Colonic mucosa (tissue), 4 donors: ENCODE data around the gene ASTN2. TPM values are rescaled to one million over a fixed set of nuclear protein-coding genes. Genes with fewer than 3 reads are reported as not detected.
"Not testable (repeated sequence)": the region's sequence is repeated elsewhere in the genome, so short reads cannot be mapped to it uniquely, and the experiment has no call there.

ENCODE experiments used
- DNase-seq: peaks from one replicate; pipeline ENCODE4 v3.0.0-alpha.2; 2020
- H3K27ac ChIP-seq: fragments of 200-600 bp; one replicate; pipeline ENCODE4 v1.8.0; 2021
- H3K27me3 ChIP-seq: fragments of 200-600 bp; one replicate; pipeline ENCODE4 v1.8.0; 2021
- H3K36me3 ChIP-seq: fragments of 200-600 bp; one replicate; pipeline ENCODE4 v1.8.0; 2021
- H3K4me1 ChIP-seq: fragments of 200-600 bp; one replicate; pipeline ENCODE4 v1.8.0; 2021; ENCODE audit warnings: mild to moderate bottlenecking
- H3K4me3 ChIP-seq: fragments of 200-600 bp; one replicate; pipeline ENCODE4 v1.8.0; 2021
- H3K9ac ChIP-seq, 2 donors: one replicate each; pipeline ENCODE4 v1.7.0; 2013; ENCODE audit warnings: control low read depth in 2 of 2, low read depth in 2 of 2, low read length in 2 of 2
- H3K9me3 ChIP-seq: fragments of 200-600 bp; one replicate; pipeline ENCODE4 v1.8.0; 2021
- CTCF ChIP-seq: fragments of 200-600 bp; IDR thresholded peaks from one replicate; pipeline ENCODE4 v1.8.0; 2022; ENCODE audit warnings: antibody characterized with exemption, mild to moderate bottlenecking
- intact Hi-C: fragments of 100-400 bp; cut with DNase I; formaldehyde crosslinking; loops from one replicate; pipeline ENCODE4 v1.14.1; 2022
- total RNA-seq, 2 donors: library from RNA; stranded (reverse); fragmentation: NEBNext Ultra II Directional in 1 of 2; extraction: Animal tissue kit (Norgen Biotek cat#: 25700) in 1 of 2; gene quantifications; one replicate each; pipeline ENCODE4 v1.2.1, GENCODE V29; 2021
- donor health status: healthy.
- donor health status: DM: no; HTN: no; CAD: no.
- donor health status: DM: no; HTN: no; CAD: no.

ASTN2 gene
- total RNA-seq, 2 donors from 2014 or later: 2.5 to 6.1 TPM

GRCh38 chr9:116899337-116900006 is 515.4 kb downstream of the ASTN2 start:
- Histone ChIP-seq H3K27ac (no peak overlapping the region), H3K36me3 (no peaks in the 10 kb centered on the region), H3K9ac (no peak overlapping the region), H3K27me3 (no peaks in the 10 kb centered on the region), H3K4me1 (no peaks in the 10 kb centered on the region), H3K9me3 (no peaks in the 10 kb centered on the region), H3K4me3 (no peak overlapping the region)
- no peak for DNase-seq
- intact Hi-C loops: no loop called here
- no peak for TF ChIP-seq CTCF

- H3K36me3 ChIP-seq, intact Hi-C loops, H3K27me3 ChIP-seq, DNase-seq, H3K9me3 ChIP-seq, H3K4me3 ChIP-seq, H3K9ac ChIP-seq, H3K27ac ChIP-seq, H3K4me1 ChIP-seq: not testable (repeated sequence)
These were observed 516.7 kb downstream of the ASTN2 start for GRCh38 chr9:116898131-116898530.

- no peak for TF ChIP-seq CTCF
- intact Hi-C loops: no loop called here
- Histone ChIP-seq H3K4me1 (no peaks in the 10 kb centered on the region), H3K4me3 (no peak overlapping the region), H3K27me3 (no peaks in the 10 kb centered on the region), H3K36me3 (no peaks in the 10 kb centered on the region), H3K9me3 (no peaks in the 10 kb centered on the region), H3K27ac (no peak overlapping the region), H3K9ac (no peak overlapping the region)
- DNase-seq: no peak
These were observed 517.7 kb downstream of the ASTN2 start for GRCh38 chr9:116897201-116897600.

- Histone ChIP-seq H3K36me3 (no peaks in the 10 kb centered on the region), H3K27me3 (no peaks in the 10 kb centered on the region), H3K4me1 (no peaks in the 10 kb centered on the region), H3K4me3 (no peak overlapping the region), H3K27ac (no peak overlapping the region), H3K9me3 (no peaks in the 10 kb centered on the region), H3K9ac (no peak overlapping the region)
- TF ChIP-seq CTCF: no peak
- intact Hi-C loops: no loop called here
- no peak for DNase-seq
These were observed 518.9 kb downstream of the ASTN2 start for GRCh38 chr9:116895961-116896360.

GRCh38 chr9:116891424-116891823 is 523.4 kb downstream of the ASTN2 start:
- no peaks in the 10 kb centered on the region for H3K9me3 ChIP-seq
- no peak overlapping the region for H3K4me3 ChIP-seq
- intact Hi-C loops: no loop called here
- H3K27ac ChIP-seq: no peak overlapping the region
- no peaks in the 10 kb centered on the region for H3K4me1 ChIP-seq
- H3K9ac ChIP-seq: no peak overlapping the region
- no peaks in the 10 kb centered on the region for H3K36me3 ChIP-seq
- no peak for TF ChIP-seq CTCF
- DNase-seq: no peak
- H3K27me3 ChIP-seq: no peaks in the 10 kb centered on the region

GRCh38 chr9:116888476-116888875 is 526.4 kb downstream of the ASTN2 start:
- H3K4me1 ChIP-seq, H3K27ac ChIP-seq, H3K4me3 ChIP-seq, H3K36me3 ChIP-seq, H3K9ac ChIP-seq, intact Hi-C loops, H3K27me3 ChIP-seq, H3K9me3 ChIP-seq, DNase-seq: not testable (repeated sequence)
